Loucy (cell line): ENCODE results near the gene LRRN4CL.

Source experiments
- EZH2phosphoT487 ChIP-seq: fragments of 200-600 bp; IDR thresholded peaks from 2 replicates; pipeline ENCODE4 v1.6.1; 2018; ENCODE audit warnings: antibody characterized with exemption, mild to moderate bottlenecking, moderate library complexity, borderline replicate concordance
- TF ChIP-seq, protein P1 (sequence below): fragments of 200-600 bp; sonication (generic); conservative IDR thresholded peaks from 2 replicates; pipeline ENCODE4 v1.5.1; 2014; ENCODE audit warnings: mild to moderate bottlenecking, antibody characterized with exemption, low read length

- TF ChIP-seq, protein P1, sequence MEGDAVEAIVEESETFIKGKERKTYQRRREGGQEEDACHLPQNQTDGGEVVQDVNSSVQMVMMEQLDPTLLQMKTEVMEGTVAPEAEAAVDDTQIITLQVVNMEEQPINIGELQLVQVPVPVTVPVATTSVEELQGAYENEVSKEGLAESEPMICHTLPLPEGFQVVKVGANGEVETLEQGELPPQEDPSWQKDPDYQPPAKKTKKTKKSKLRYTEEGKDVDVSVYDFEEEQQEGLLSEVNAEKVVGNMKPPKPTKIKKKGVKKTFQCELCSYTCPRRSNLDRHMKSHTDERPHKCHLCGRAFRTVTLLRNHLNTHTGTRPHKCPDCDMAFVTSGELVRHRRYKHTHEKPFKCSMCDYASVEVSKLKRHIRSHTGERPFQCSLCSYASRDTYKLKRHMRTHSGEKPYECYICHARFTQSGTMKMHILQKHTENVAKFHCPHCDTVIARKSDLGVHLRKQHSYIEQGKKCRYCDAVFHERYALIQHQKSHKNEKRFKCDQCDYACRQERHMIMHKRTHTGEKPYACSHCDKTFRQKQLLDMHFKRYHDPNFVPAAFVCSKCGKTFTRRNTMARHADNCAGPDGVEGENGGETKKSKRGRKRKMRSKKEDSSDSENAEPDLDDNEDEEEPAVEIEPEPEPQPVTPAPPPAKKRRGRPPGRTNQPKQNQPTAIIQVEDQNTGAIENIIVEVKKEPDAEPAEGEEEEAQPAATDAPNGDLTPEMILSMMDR, result no peak
- no peak for TF ChIP-seq EZH2phosphoT487
Observed at GRCh38 chr11:62708793-62709192, 19.5 kb upstream of the LRRN4CL start.
